Measurements from ENCODE around the gene FKBP5.

FKBP5 gene

GRCh38 chr6:35669451-35670045 is 19.2 kb downstream of the FKBP5 start:
- no peak overlapping the region for H3K9ac ChIP-seq (ENCODE audit: low read depth, low read length)
- H3K4me3 ChIP-seq (ENCODE audit: low read length) = no peak overlapping the region
- no peaks in the 10 kb centered on the region for H3K9me3 ChIP-seq (ENCODE audit: insufficient read depth, low read depth, low read length)
- H3K27me3 ChIP-seq (ENCODE audit: insufficient read depth, low read length) = no peaks in the 10 kb centered on the region
- no peaks in the 10 kb centered on the region for H3K36me3 ChIP-seq (ENCODE audit: insufficient read depth, low read depth, low read length)
- no peak overlapping the region for H3K27ac ChIP-seq (ENCODE audit: low read length)
- peaks cover 10% of the 10 kb centered on the region for H3K4me1 ChIP-seq (ENCODE audit: insufficient read depth, low read length)

DNA sequence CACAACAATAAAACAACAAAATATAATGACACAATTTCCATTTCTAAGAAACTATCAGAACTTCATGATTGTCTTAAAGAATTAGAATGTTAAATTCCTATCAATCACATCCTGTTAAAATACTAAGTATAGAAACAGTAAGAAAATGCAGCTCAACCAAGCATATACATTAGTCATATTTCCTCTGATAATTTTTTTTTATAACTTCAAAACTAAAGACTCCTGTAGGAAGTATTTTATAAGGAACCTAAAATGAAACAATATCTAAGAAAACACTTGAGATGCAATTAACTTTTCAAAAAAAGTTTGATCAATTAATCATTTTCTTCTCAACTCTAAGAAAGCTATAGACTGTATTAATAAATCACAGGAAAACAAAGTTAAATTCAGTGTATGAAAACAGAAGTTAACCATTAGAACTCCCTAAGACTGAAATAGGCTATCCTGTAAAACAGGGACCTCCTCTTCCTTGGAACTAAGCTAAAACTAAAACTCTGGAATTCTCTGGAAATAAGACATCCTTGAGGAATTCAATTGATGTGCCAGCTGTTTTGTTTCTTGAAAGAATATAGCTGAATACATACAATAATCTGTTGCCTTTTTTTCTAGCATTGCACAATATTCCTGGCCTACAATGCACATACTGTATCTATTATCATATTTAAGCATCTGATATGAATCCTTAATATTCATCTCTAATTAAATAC is 19.8 kb downstream of the FKBP5 start:
- no peak overlapping the region for H3K9ac ChIP-seq (ENCODE audit: low read depth, low read length)
- no peak overlapping the region for H3K4me3 ChIP-seq (ENCODE audit: low read length)
- H3K4me1 ChIP-seq (ENCODE audit: insufficient read depth, low read length) = peaks cover 17% of the 10 kb centered on the region
- H3K27ac ChIP-seq (ENCODE audit: low read length) = no peak overlapping the region
- H3K36me3 ChIP-seq (ENCODE audit: insufficient read depth, low read depth, low read length) = no peaks in the 10 kb centered on the region
- H3K9me3 ChIP-seq (ENCODE audit: insufficient read depth, low read depth, low read length) = no peaks in the 10 kb centered on the region
- H3K27me3 ChIP-seq (ENCODE audit: insufficient read depth, low read length) = no peaks in the 10 kb centered on the region

- no peaks in the 10 kb centered on the region for H3K36me3 ChIP-seq (ENCODE audit: insufficient read depth, low read depth, low read length)
- peaks cover 21% of the 10 kb centered on the region for H3K4me1 ChIP-seq (ENCODE audit: insufficient read depth, low read length)
- H3K27me3 ChIP-seq (ENCODE audit: insufficient read depth, low read length) = no peaks in the 10 kb centered on the region
- no peak overlapping the region for H3K27ac ChIP-seq (ENCODE audit: low read length)
- no peaks in the 10 kb centered on the region for H3K9me3 ChIP-seq (ENCODE audit: insufficient read depth, low read depth, low read length)
- no peak overlapping the region for H3K9ac ChIP-seq (ENCODE audit: low read depth, low read length)
- no peak overlapping the region for H3K4me3 ChIP-seq (ENCODE audit: low read length)
These were observed 20.6 kb downstream of the FKBP5 start for GRCh38 chr6:35668096-35668495.

GRCh38 chr6:35665573-35665972 is 23.1 kb downstream of the FKBP5 start:
- Histone ChIP-seq H3K36me3 (ENCODE audit: insufficient read depth, low read depth, low read length) (no peaks in the 10 kb centered on the region), H3K4me3 (ENCODE audit: low read length) (no peak overlapping the region), H3K27me3 (ENCODE audit: insufficient read depth, low read length) (no peaks in the 10 kb centered on the region), H3K9ac (ENCODE audit: low read depth, low read length) (no peak overlapping the region), H3K9me3 (ENCODE audit: insufficient read depth, low read depth, low read length) (no peaks in the 10 kb centered on the region), H3K4me1 (ENCODE audit: insufficient read depth, low read length) (peaks cover 26% of the 10 kb centered on the region), H3K27ac (ENCODE audit: low read length) (no peak overlapping the region)

DNA sequence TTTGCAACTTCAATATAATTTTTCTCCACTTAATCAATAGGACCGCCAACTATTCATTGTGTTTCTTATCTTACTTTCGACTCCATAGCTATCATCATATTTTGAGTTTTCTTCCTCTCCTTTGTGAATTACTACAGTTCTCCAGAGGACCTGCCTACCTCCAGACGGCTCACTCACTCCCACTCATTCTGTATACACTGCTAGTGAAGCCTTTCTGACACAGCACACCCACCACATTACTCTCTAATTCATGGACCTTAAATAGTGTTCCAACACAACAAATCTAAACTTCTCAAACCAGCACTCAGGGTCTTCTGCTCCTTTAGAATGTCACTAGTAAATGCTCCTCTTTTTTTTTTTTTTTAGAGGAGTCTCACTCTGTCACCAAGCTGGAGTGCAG is 23.8 kb downstream of the FKBP5 start:
- Histone ChIP-seq H3K36me3 (ENCODE audit: insufficient read depth, low read depth, low read length) (no peaks in the 10 kb centered on the region), H3K4me1 (ENCODE audit: insufficient read depth, low read length) (peaks cover 26% of the 10 kb centered on the region), H3K27ac (ENCODE audit: low read length) (no peak overlapping the region), H3K27me3 (ENCODE audit: insufficient read depth, low read length) (no peaks in the 10 kb centered on the region), H3K9me3 (ENCODE audit: insufficient read depth, low read depth, low read length) (no peaks in the 10 kb centered on the region), H3K4me3 (ENCODE audit: low read length) (no peak overlapping the region), H3K9ac (ENCODE audit: low read depth, low read length) (no peak overlapping the region)

DNA sequence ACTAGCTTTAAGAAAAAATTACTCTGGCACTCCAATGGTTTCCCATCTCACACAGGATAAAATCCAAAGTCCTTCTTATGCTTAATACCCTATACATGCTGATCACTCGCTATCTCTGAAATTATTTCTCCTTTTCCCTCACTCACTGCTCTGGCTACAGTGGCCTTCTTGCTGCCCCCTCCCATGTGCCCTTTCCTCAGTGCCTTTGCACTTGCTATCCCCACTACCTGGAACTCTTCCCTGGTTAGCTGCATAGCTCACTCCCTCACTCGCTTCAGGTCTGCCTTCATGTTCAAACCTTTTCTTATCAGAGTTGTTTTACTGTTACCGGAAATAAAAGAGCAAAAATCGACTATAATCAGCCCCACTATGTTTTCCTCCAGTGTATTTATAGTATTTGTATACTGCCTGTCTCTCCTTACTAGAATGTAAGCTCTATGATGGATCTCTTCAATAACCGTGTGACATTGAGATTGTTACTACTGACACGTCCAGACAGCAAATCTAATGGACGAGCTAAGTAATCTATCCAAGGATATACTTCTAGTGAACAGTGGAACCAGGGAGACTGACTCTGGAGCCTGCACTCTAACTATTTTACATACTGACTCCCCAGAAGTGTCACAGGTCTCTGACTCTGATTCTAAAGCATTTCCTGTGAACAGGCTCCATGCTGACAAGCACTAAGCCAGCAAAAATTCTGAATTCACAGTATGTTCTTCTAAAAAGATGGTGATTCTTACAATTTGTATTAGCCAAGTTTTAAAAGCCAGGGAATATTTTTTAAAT is 25.1 kb downstream of the FKBP5 start:
- no peak overlapping the region for H3K9ac ChIP-seq (ENCODE audit: low read depth, low read length)
- H3K4me3 ChIP-seq (ENCODE audit: low read length) = no peak overlapping the region
- H3K4me1 ChIP-seq (ENCODE audit: insufficient read depth, low read length) = peaks cover 21% of the 10 kb centered on the region
- no peaks in the 10 kb centered on the region for H3K27me3 ChIP-seq (ENCODE audit: insufficient read depth, low read length)
- H3K9me3 ChIP-seq (ENCODE audit: insufficient read depth, low read depth, low read length) = no peaks in the 10 kb centered on the region
- H3K36me3 ChIP-seq (ENCODE audit: insufficient read depth, low read depth, low read length) = no peaks in the 10 kb centered on the region
- no peak overlapping the region for H3K27ac ChIP-seq (ENCODE audit: low read length)

DNA sequence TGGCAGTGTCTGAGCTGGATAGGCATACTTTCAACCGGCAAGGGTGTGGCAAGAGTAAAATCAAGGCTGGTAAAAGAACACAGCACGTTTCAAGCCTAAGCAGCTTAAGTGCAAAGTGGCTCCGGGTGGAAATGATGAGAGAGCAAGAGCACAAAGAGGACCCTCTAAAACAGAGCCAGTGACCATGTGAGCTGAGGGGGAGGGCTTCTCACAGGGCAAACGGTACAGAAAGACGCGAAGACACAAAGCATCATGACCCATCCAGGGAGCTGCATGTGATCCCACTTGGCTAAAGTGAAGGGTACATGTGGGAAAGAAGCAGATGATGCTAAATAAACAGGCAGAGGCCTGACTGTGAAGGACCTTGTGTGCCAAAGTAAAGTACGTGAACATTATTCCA is 25.7 kb downstream of the FKBP5 start:
- H3K27me3 ChIP-seq (ENCODE audit: insufficient read depth, low read length) = no peaks in the 10 kb centered on the region
- no peak overlapping the region for H3K4me3 ChIP-seq (ENCODE audit: low read length)
- peaks cover 21% of the 10 kb centered on the region for H3K4me1 ChIP-seq (ENCODE audit: insufficient read depth, low read length)
- no peaks in the 10 kb centered on the region for H3K36me3 ChIP-seq (ENCODE audit: insufficient read depth, low read depth, low read length)
- no peak overlapping the region for H3K27ac ChIP-seq (ENCODE audit: low read length)
- H3K9ac ChIP-seq (ENCODE audit: low read depth, low read length) = peak overlapping the region; percentile 29; the same call in 1 of the 2 replicates
- no peaks in the 10 kb centered on the region for H3K9me3 ChIP-seq (ENCODE audit: insufficient read depth, low read depth, low read length)

- H3K36me3 ChIP-seq (ENCODE audit: insufficient read depth, low read depth, low read length) = no peaks in the 10 kb centered on the region
These were observed 33.8 kb downstream of the FKBP5 start for GRCh38 chr6:35654883-35655282.

GRCh38 chr6:35651244-35651643 is 37.5 kb downstream of the FKBP5 start:
- Histone ChIP-seq H3K4me3 (ENCODE audit: low read length) (no peak overlapping the region), H3K4me1 (ENCODE audit: insufficient read depth, low read length) (peaks cover 4% of the 10 kb centered on the region; the same call in 1 of the 2 replicates), H3K9ac (ENCODE audit: low read depth, low read length) (no peak overlapping the region), H3K36me3 (ENCODE audit: insufficient read depth, low read depth, low read length) (no peaks in the 10 kb centered on the region), H3K27me3 (ENCODE audit: insufficient read depth, low read length) (no peaks in the 10 kb centered on the region), H3K27ac (ENCODE audit: low read length) (no peak overlapping the region), H3K9me3 (ENCODE audit: insufficient read depth, low read depth, low read length) (no peaks in the 10 kb centered on the region)

More at GRCh38 chr6:35654883-35655282, 33.8 kb downstream of the FKBP5 start:
- no peaks in the 10 kb centered on the region for H3K27me3 ChIP-seq (ENCODE audit: insufficient read depth, low read length)
- H3K27ac ChIP-seq (ENCODE audit: low read length) = no peak overlapping the region
- H3K9me3 ChIP-seq (ENCODE audit: insufficient read depth, low read depth, low read length) = no peaks in the 10 kb centered on the region
- H3K4me1 ChIP-seq (ENCODE audit: insufficient read depth, low read length) = no peaks in the 10 kb centered on the region
- H3K9ac ChIP-seq (ENCODE audit: low read depth, low read length) = no peak overlapping the region
- no peak overlapping the region for H3K4me3 ChIP-seq (ENCODE audit: low read length)

DNA sequence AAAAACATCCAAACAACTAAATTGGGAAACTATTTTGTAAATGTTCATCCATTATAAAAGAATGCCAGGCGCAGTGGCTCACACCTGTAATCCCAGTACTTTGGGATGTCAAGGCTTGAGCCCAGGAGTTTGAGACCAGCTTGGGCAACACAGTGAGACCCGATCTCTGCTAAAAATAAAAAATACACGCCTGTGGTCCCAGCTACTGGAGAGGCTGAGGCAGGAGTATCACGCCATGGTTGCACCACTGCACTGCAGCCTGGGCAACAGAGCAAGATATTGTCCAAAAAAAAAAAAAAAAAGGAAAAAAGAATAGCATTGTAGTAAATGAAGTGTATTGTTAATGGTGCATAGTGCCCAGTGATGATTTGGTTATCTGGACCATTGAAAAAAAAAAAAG is 38.7 kb downstream of the FKBP5 start:
- Histone ChIP-seq H3K9me3 (ENCODE audit: insufficient read depth, low read depth, low read length) (no peaks in the 10 kb centered on the region), H3K4me1 (ENCODE audit: insufficient read depth, low read length) (peaks cover 4% of the 10 kb centered on the region; the same call in 1 of the 2 replicates), H3K4me3 (ENCODE audit: low read length) (no peak overlapping the region), H3K36me3 (ENCODE audit: insufficient read depth, low read depth, low read length) (no peaks in the 10 kb centered on the region), H3K9ac (ENCODE audit: low read depth, low read length) (no peak overlapping the region), H3K27me3 (ENCODE audit: insufficient read depth, low read length) (no peaks in the 10 kb centered on the region), H3K27ac (ENCODE audit: low read length) (no peak overlapping the region)

DNA sequence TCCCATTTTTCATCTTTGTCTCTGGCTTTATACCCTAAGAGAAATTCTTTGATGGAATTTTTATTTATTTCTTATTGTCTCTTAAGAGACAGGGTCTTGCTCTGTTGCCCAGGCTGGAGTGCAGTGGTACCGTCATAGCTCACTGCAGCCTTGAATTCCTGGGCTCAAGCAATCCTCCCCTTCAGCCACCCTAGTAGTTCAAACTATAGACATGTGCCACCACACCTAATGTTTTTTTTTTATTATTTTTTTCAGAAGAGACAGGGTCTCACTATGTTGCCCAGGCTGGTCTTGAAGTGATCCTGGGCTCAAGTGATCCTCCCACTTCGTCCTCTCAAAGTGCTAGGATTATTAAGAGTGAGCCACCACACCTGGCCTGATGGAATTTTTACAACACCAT is 40.5 kb downstream of the FKBP5 start:
- Histone ChIP-seq H3K4me3 (ENCODE audit: low read length) (no peak overlapping the region), H3K36me3 (ENCODE audit: insufficient read depth, low read depth, low read length) (no peaks in the 10 kb centered on the region), H3K4me1 (ENCODE audit: insufficient read depth, low read length) (peaks cover 9% of the 10 kb centered on the region; the same call in 1 of the 2 replicates), H3K9me3 (ENCODE audit: insufficient read depth, low read depth, low read length) (no peaks in the 10 kb centered on the region), H3K27ac (ENCODE audit: low read length) (no peak overlapping the region), H3K27me3 (ENCODE audit: insufficient read depth, low read length) (no peaks in the 10 kb centered on the region), H3K9ac (ENCODE audit: low read depth, low read length) (no peak overlapping the region)

DNA sequence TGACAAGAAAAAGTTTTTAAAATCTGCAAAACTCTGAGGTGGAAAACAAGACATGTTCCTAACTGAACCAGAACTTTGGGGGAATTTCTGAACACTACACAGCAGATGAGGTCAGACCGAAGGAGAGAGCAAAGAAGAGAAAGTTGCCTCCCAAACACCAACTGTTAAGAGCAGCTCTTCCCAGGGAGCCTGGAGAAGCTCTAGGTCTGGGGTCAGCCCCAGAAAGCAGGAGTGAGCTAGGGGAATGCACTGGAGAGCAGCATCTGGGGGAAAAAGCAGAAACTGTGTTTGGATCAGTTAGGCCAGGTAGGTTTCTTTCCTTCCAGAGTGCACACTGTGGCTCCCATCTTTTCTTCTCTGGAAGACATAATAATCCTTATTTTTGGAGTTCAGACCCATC is 41.3 kb downstream of the FKBP5 start:
- no peaks in the 10 kb centered on the region for H3K9me3 ChIP-seq (ENCODE audit: insufficient read depth, low read depth, low read length)
- peaks cover 9% of the 10 kb centered on the region; the same call in 1 of the 2 replicates for H3K4me1 ChIP-seq (ENCODE audit: insufficient read depth, low read length)
- H3K9ac ChIP-seq (ENCODE audit: low read depth, low read length) = no peak overlapping the region
- H3K4me3 ChIP-seq (ENCODE audit: low read length) = no peak overlapping the region
- H3K27ac ChIP-seq (ENCODE audit: low read length) = no peak overlapping the region
- no peaks in the 10 kb centered on the region for H3K27me3 ChIP-seq (ENCODE audit: insufficient read depth, low read length)
- H3K36me3 ChIP-seq (ENCODE audit: insufficient read depth, low read depth, low read length) = no peaks in the 10 kb centered on the region
